Peyer's patch (tissue), 4 donors: ENCODE data around the gene AGMO. TPM values are rescaled to one million over a fixed set of nuclear protein-coding genes. Genes with fewer than 3 reads are reported as not detected.

Source experiments
- DNase-seq, 3 donors: peaks; one replicate each; pipeline ENCODE4 v3.0.0-alpha.2; 2017 to 2019
- H3K27ac ChIP-seq, 4 donors: fragments of 200-600 bp; sonication (generic); one replicate each; pipeline ENCODE4 v1.5.1; 2016 to 2019
- H3K27me3 ChIP-seq, 2 donors: fragments of 200-600 bp; sonication (generic); one replicate each; pipeline ENCODE4 v1.5.1; 2019
- H3K36me3 ChIP-seq, 3 donors: fragments of 200-600 bp; sonication (generic); one replicate each; pipeline ENCODE4 v1.5.1; 2016 to 2019
- H3K4me1 ChIP-seq, 4 donors: fragments of 200-600 bp; sonication (generic); one replicate each; pipeline ENCODE4 v1.5.1; 2016 to 2019
- H3K4me3 ChIP-seq, 4 donors: fragments of 200-600 bp; sonication (generic); 1 replicate in 3 of 4; 2 replicates in 1 of 4; pipeline ENCODE4 v1.5.1; 2016 to 2019; ENCODE audit warnings: mild to moderate bottlenecking in 1 of 4
- H3K9me3 ChIP-seq, 4 donors: fragments of 200-600 bp; sonication (generic); one replicate each; pipeline ENCODE4 v1.5.1; 2016 to 2019; ENCODE audit warnings: mild to moderate bottlenecking in 1 of 4
- CTCF ChIP-seq, 6 experiments: fragments of 450-650 bp in 4 of 6; fragments of 200-600 bp in 2 of 6; sonication (generic) in 1 of 6; IDR thresholded peaks; one replicate each; pipeline ENCODE4 v1.5.1; 2017 to 2019; ENCODE audit warnings: antibody characterized with exemption in 6 of 6, mild to moderate bottlenecking in 3 of 6, moderate library complexity in 1 of 6
- POLR2A ChIP-seq, 2 donors: fragments of 450-650 bp; IDR thresholded peaks; one replicate each; pipeline ENCODE4 v1.5.1; 2017; ENCODE audit warnings: antibody characterized with exemption in 2 of 2, mild to moderate bottlenecking in 2 of 2, moderate library complexity in 2 of 2
- total RNA-seq, 4 donors: library from RNA; depleted of rRNA; stranded (reverse); fragments of >200 nt; gene quantifications; one replicate each; pipeline ENCODE4 v1.1.0, GENCODE V29; 2016

The AGMO gene
- total RNA-seq, 4 donors from 2014 or later = 0.83 to 25.7 (median 15.8) TPM

GRCh38 chr7:15424468-15424867 lies 137.3 kb downstream of the AGMO start:
- no peak overlapping the region for H3K4me3 ChIP-seq
- no peaks in the 10 kb centered on the region for H3K27me3 ChIP-seq
- no peak for DNase-seq
- no peak overlapping the region for H3K27ac ChIP-seq
- H3K9me3 ChIP-seq = no peaks in the 10 kb centered on the region
- no peaks in the 10 kb centered on the region for H3K4me1 ChIP-seq
- TF ChIP-seq CTCF (IDR thresholded peaks at IDR 0.05) (no peak), POLR2A (IDR thresholded peaks at IDR 0.05) (no peak)
- no peaks in the 10 kb centered on the region for H3K36me3 ChIP-seq

- Histone ChIP-seq H3K27me3 (no peaks in the 10 kb centered on the region), H3K36me3 (no peaks in the 10 kb centered on the region), H3K4me1 (no peaks in the 10 kb centered on the region), H3K27ac (no peak overlapping the region), H3K4me3 (no peak overlapping the region), H3K9me3 (no peaks in the 10 kb centered on the region)
- no peak for DNase-seq
- no peak for TF ChIP-seq POLR2A (IDR thresholded peaks at IDR 0.05)
- no peak for TF ChIP-seq CTCF (IDR thresholded peaks at IDR 0.05)
Measured at GRCh38 chr7:15419596-15419995, 142.2 kb downstream of the AGMO start.

- no peaks in the 10 kb centered on the region for H3K36me3 ChIP-seq
- H3K4me3 ChIP-seq = no peak overlapping the region
- H3K27me3 ChIP-seq = no peaks in the 10 kb centered on the region
- TF ChIP-seq CTCF (IDR thresholded peaks at IDR 0.05) (no peak), POLR2A (IDR thresholded peaks at IDR 0.05) (no peak)
- no peaks in the 10 kb centered on the region for H3K9me3 ChIP-seq
- H3K4me1 ChIP-seq = no peaks in the 10 kb centered on the region
- H3K27ac ChIP-seq = no peak overlapping the region
- DNase-seq = no peak
Measured at GRCh38 chr7:15418264-15418663, 143.6 kb downstream of the AGMO start.

- no peak overlapping the region for H3K4me3 ChIP-seq
- no peaks in the 10 kb centered on the region for H3K36me3 ChIP-seq
- H3K4me1 ChIP-seq = no peaks in the 10 kb centered on the region
- TF ChIP-seq POLR2A (IDR thresholded peaks at IDR 0.05) (no peak), CTCF (IDR thresholded peaks at IDR 0.05) (no peak)
- DNase-seq = no peak
- no peaks in the 10 kb centered on the region for H3K27me3 ChIP-seq
- H3K9me3 ChIP-seq = no peaks in the 10 kb centered on the region
- no peak overlapping the region for H3K27ac ChIP-seq
Measured at GRCh38 chr7:15417341-15417988, 144.3 kb downstream of the AGMO start.

- no peak for TF ChIP-seq CTCF (IDR thresholded peaks at IDR 0.05)
- TF ChIP-seq POLR2A (IDR thresholded peaks at IDR 0.05) = no peak
- no peak for DNase-seq
- Histone ChIP-seq H3K4me3 (no peak overlapping the region), H3K4me1 (no peaks in the 10 kb centered on the region), H3K27ac (no peak overlapping the region), H3K27me3 (no peaks in the 10 kb centered on the region), H3K9me3 (no peaks in the 10 kb centered on the region), H3K36me3 (no peaks in the 10 kb centered on the region)
Measured at GRCh38 chr7:15411019-15411418, 150.8 kb downstream of the AGMO start.

GRCh38 chr7:15407910-15408309 lies 153.9 kb downstream of the AGMO start:
- no peak overlapping the region for H3K4me3 ChIP-seq
- no peak for DNase-seq
- no peaks in the 10 kb centered on the region for H3K36me3 ChIP-seq
- H3K4me1 ChIP-seq = no peaks in the 10 kb centered on the region
- TF ChIP-seq CTCF (IDR thresholded peaks at IDR 0.05) = no peak
- no peak for TF ChIP-seq POLR2A (IDR thresholded peaks at IDR 0.05)
- no peak overlapping the region for H3K27ac ChIP-seq
- no peaks in the 10 kb centered on the region for H3K9me3 ChIP-seq
- no peaks in the 10 kb centered on the region for H3K27me3 ChIP-seq
